GM23338 (cell line): ENCODE results near the gene SLC6A19. TPM values are rescaled to one million over a fixed set of nuclear protein-coding genes. Genes with fewer than 3 reads are reported as not detected.

ENCODE experiments used
- ATAC-seq: fragments of 200-7000 bp; cut with Tn5 transposase; 3 replicates; pipeline ENCODE4 v1.9.1; 2020
- DNase-seq: peaks from one replicate; pipeline ENCODE4 v3.0.0-alpha.2; 2015; ENCODE audit warnings: low spot score
- H2AFZ ChIP-seq: fragments of 200-600 bp; sonication (generic); 2 replicates; pipeline ENCODE4 v1.8.0; 2016; ENCODE audit warnings: antibody characterized with exemption, mild to moderate bottlenecking, moderate library complexity
- H3F3A ChIP-seq: fragments of 200-600 bp; sonication (generic); replicated peaks from 2 replicates; pipeline ENCODE4 v1.8.0; 2017; ENCODE audit warnings: antibody characterized with exemption, mixed run types, low read depth
- H3K27ac ChIP-seq: fragments of 200-600 bp; sonication (generic); 2 replicates; pipeline ENCODE4 v1.6.1; 2016; ENCODE audit warnings: low read depth
- H3K27me3 ChIP-seq: fragments of 200-600 bp; sonication (generic); 2 replicates; pipeline ENCODE4 v1.8.0; 2016; ENCODE audit warnings: mild to moderate bottlenecking, mixed run types, moderate library complexity; ENCODE audit not compliant: insufficient read depth
- H3K36me3 ChIP-seq: fragments of 200-600 bp; sonication (generic); 2 replicates; pipeline ENCODE4 v1.8.0; 2016; ENCODE audit warnings: mild to moderate bottlenecking; ENCODE audit not compliant: insufficient read depth
- H3K4me1 ChIP-seq: fragments of 200-600 bp; sonication (generic); 2 replicates; pipeline ENCODE4 v1.8.0; 2016; ENCODE audit warnings: mild to moderate bottlenecking, moderate library complexity; ENCODE audit not compliant: insufficient read depth
- H3K4me2 ChIP-seq: fragments of 200-600 bp; sonication (generic); 2 replicates; pipeline ENCODE4 v1.7.1; 2017; ENCODE audit warnings: mixed run types
- H3K4me3 ChIP-seq: fragments of 200-600 bp; sonication (generic); 2 replicates; pipeline ENCODE4 v1.6.1; 2016; ENCODE audit warnings: mixed run types
- H3K79me2 ChIP-seq: fragments of 200-600 bp; sonication (generic); replicated peaks from 2 replicates; pipeline ENCODE4 v1.8.0; 2017; ENCODE audit warnings: mild to moderate bottlenecking; ENCODE audit not compliant: insufficient read depth
- H3K9me2 ChIP-seq: fragments of 200-600 bp; sonication (generic); 2 replicates; pipeline ENCODE4 v1.8.0; 2017; ENCODE audit not compliant: insufficient read depth
- H4K20me1 ChIP-seq: fragments of 200-600 bp; sonication (generic); replicated peaks from 2 replicates; pipeline ENCODE4 v1.8.0; 2017; ENCODE audit warnings: mild to moderate bottlenecking; ENCODE audit not compliant: insufficient read depth
- H3K27ac Mint-ChIP-seq: 2 replicates; pipeline ENCODE4 v1.8.0; 2020; ENCODE audit warnings: inconsistent platforms, mild to moderate bottlenecking, moderate library complexity, mixed read lengths
- H3K27me3 Mint-ChIP-seq: 3 replicates; pipeline ENCODE4 v1.8.0; 2022; ENCODE audit warnings: low read depth, mild to moderate bottlenecking, moderate library complexity, mixed read lengths, inconsistent platforms; ENCODE audit not compliant: insufficient read depth, poor library complexity
- H3K36me3 Mint-ChIP-seq: 3 replicates; pipeline ENCODE4 v1.8.0; 2021; ENCODE audit warnings: low read depth, mild to moderate bottlenecking, inconsistent platforms, moderate library complexity, mixed read lengths
- H3K4me1 Mint-ChIP-seq: 3 replicates; pipeline ENCODE4 v1.8.0; 2020; ENCODE audit warnings: mild to moderate bottlenecking, inconsistent platforms, mixed read lengths
- H3K4me3 Mint-ChIP-seq: 3 replicates; pipeline ENCODE4 v1.8.0; 2021; ENCODE audit warnings: moderate library complexity, mild to moderate bottlenecking, inconsistent platforms, mixed read lengths
- H3K9me3 Mint-ChIP-seq: 3 replicates; pipeline ENCODE4 v1.8.0; 2020; ENCODE audit warnings: moderate library complexity, mild to moderate bottlenecking, inconsistent platforms, mixed read lengths
- EZH2 ChIP-seq: fragments of 200-600 bp; sonication (generic); IDR thresholded peaks from one replicate; pipeline ENCODE4 v1.8.0; 2017; ENCODE audit warnings: antibody characterized with exemption, mild to moderate bottlenecking, low read depth; ENCODE audit not compliant: unreplicated experiment
- EZH2phosphoT487 ChIP-seq: fragments of 200-600 bp; sonication (generic); IDR thresholded peaks from one replicate; pipeline ENCODE4 v1.8.1; 2018; ENCODE audit warnings: antibody characterized with exemption; ENCODE audit not compliant: unreplicated experiment
- JUNB ChIP-seq: IDR thresholded peaks from one replicate; pipeline ENCODE4 v1.6.1; 2016; ENCODE audit warnings: antibody characterized with exemption; ENCODE audit not compliant: unreplicated experiment
- NANOG ChIP-seq: IDR thresholded peaks from 2 replicates; pipeline ENCODE4 v1.6.1; 2016; ENCODE audit warnings: antibody characterized with exemption, borderline replicate concordance
- STAT1 ChIP-seq: IDR thresholded peaks from one replicate; pipeline ENCODE4 v1.6.1; 2016; ENCODE audit warnings: antibody characterized with exemption; ENCODE audit not compliant: unreplicated experiment
- ZNF114 ChIP-seq: fragments of 250-450 bp; sonication (Bioruptor Pico); IDR thresholded peaks from 2 replicates; pipeline ENCODE4 v1.5.0; 2020; ENCODE audit warnings: mild to moderate bottlenecking, moderate library complexity
- ZNF331 ChIP-seq: fragments of 250-450 bp; sonication (Bioruptor Pico); IDR thresholded peaks from 2 replicates; pipeline ENCODE4 v1.5.0; 2020; ENCODE audit warnings: low read depth, mild to moderate bottlenecking, moderate library complexity
- polyA plus RNA-seq: library from polyadenylated mRNA; unstranded; fragments of >200 nt; fragmentation: Nextera tagmentation; extraction: Ambion mirVana; gene quantifications from 2 replicates; pipeline ENCODE4 v1.2.1, GENCODE V29; 2016
- total RNA-seq: library from RNA; depleted of rRNA; stranded (reverse); fragments of >200 nt; shearing (Covaris generic); gene quantifications from 2 replicates; pipeline ENCODE4 v1.2.3, GENCODE V29; 2014
- TF ChIP-seq, protein P1 (sequence below): IDR thresholded peaks from one replicate; pipeline ENCODE4 v1.6.1; 2018; ENCODE audit warnings: antibody characterized with exemption; ENCODE audit not compliant: unreplicated experiment
- TF ChIP-seq, protein P2 (sequence below): fragments of 250-450 bp; sonication (Bioruptor Pico); IDR thresholded peaks from 2 replicates; pipeline ENCODE4 v1.5.0; 2020; ENCODE audit warnings: mild to moderate bottlenecking, moderate library complexity

The SLC6A19 gene
- total and polyA plus RNA-seq, 2 experiments from 2014 or later, result not detected

DNA sequence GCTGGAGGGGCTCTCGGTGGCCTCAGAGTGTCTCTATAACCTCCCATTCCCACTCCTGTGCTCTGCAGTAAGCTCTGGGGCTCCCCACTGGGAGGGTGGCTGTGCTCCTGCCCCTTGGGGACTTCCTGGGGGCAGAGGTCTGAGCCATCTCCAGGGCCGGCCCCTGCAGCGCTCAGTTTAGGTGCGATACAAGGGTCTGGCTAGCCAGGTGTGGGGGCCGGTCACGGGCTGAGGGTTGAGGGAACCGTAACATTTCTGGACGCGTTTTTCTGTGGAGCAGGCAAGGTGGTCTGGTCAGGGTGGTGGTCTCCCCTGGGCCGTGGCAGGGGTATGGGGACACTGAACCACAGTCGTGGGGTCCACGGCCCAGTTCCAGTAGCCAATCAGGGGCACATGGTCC is 38.0 kb upstream of the SLC6A19 start:
- TF ChIP-seq EZH2phosphoT487, result no peak
- no peak for TF ChIP-seq ZNF331 (CRISPR knock-in tag)
- TF ChIP-seq ZNF114 (CRISPR knock-in tag), result no peak
- TF ChIP-seq, protein P1, sequence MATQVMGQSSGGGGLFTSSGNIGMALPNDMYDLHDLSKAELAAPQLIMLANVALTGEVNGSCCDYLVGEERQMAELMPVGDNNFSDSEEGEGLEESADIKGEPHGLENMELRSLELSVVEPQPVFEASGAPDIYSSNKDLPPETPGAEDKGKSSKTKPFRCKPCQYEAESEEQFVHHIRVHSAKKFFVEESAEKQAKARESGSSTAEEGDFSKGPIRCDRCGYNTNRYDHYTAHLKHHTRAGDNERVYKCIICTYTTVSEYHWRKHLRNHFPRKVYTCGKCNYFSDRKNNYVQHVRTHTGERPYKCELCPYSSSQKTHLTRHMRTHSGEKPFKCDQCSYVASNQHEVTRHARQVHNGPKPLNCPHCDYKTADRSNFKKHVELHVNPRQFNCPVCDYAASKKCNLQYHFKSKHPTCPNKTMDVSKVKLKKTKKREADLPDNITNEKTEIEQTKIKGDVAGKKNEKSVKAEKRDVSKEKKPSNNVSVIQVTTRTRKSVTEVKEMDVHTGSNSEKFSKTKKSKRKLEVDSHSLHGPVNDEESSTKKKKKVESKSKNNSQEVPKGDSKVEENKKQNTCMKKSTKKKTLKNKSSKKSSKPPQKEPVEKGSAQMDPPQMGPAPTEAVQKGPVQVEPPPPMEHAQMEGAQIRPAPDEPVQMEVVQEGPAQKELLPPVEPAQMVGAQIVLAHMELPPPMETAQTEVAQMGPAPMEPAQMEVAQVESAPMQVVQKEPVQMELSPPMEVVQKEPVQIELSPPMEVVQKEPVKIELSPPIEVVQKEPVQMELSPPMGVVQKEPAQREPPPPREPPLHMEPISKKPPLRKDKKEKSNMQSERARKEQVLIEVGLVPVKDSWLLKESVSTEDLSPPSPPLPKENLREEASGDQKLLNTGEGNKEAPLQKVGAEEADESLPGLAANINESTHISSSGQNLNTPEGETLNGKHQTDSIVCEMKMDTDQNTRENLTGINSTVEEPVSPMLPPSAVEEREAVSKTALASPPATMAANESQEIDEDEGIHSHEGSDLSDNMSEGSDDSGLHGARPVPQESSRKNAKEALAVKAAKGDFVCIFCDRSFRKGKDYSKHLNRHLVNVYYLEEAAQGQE, result no peak
- TF ChIP-seq NANOG, result no peak
- no peak for TF ChIP-seq STAT1
- TF ChIP-seq EZH2, result no peak
- TF ChIP-seq, protein P2, sequence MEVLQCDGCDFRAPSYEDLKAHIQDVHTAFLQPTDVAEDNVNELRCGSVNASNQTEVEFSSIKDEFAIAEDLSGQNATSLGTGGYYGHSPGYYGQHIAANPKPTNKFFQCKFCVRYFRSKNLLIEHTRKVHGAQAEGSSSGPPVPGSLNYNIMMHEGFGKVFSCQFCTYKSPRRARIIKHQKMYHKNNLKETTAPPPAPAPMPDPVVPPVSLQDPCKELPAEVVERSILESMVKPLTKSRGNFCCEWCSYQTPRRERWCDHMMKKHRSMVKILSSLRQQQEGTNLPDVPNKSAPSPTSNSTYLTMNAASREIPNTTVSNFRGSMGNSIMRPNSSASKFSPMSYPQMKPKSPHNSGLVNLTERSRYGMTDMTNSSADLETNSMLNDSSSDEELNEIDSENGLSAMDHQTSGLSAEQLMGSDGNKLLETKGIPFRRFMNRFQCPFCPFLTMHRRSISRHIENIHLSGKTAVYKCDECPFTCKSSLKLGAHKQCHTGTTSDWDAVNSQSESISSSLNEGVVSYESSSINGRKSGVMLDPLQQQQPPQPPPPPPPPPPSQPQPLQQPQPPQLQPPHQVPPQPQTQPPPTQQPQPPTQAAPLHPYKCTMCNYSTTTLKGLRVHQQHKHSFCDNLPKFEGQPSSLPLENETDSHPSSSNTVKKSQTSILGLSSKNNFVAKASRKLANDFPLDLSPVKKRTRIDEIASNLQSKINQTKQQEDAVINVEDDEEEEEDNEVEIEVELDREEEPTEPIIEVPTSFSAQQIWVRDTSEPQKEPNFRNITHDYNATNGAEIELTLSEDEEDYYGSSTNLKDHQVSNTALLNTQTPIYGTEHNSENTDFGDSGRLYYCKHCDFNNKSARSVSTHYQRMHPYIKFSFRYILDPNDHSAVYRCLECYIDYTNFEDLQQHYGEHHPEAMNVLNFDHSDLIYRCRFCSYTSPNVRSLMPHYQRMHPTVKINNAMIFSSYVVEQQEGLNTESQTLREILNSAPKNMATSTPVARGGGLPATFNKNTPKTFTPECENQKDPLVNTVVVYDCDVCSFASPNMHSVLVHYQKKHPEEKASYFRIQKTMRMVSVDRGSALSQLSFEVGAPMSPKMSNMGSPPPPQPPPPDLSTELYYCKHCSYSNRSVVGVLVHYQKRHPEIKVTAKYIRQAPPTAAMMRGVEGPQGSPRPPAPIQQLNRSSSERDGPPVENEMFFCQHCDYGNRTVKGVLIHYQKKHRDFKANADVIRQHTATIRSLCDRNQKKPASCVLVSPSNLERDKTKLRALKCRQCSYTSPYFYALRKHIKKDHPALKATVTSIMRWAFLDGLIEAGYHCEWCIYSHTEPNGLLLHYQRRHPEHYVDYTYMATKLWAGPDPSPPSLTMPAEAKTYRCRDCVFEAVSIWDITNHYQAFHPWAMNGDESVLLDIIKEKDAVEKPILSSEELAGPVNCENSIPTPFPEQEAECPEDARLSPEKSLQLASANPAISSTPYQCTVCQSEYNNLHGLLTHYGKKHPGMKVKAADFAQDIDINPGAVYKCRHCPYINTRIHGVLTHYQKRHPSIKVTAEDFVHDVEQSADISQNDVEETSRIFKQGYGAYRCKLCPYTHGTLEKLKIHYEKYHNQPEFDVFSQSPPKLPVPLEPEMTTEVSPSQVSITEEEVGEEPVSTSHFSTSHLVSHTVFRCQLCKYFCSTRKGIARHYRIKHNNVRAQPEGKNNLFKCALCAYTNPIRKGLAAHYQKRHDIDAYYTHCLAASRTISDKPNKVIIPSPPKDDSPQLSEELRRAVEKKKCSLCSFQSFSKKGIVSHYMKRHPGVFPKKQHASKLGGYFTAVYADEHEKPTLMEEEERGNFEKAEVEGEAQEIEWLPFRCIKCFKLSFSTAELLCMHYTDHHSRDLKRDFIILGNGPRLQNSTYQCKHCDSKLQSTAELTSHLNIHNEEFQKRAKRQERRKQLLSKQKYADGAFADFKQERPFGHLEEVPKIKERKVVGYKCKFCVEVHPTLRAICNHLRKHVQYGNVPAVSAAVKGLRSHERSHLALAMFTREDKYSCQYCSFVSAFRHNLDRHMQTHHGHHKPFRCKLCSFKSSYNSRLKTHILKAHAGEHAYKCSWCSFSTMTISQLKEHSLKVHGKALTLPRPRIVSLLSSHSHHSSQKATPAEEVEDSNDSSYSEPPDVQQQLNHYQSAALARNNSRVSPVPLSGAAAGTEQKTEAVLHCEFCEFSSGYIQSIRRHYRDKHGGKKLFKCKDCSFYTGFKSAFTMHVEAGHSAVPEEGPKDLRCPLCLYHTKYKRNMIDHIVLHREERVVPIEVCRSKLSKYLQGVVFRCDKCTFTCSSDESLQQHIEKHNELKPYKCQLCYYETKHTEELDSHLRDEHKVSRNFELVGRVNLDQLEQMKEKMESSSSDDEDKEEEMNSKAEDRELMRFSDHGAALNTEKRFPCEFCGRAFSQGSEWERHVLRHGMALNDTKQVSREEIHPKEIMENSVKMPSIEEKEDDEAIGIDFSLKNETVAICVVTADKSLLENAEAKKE (CRISPR knock-in tag), result no peak
- TF ChIP-seq JUNB, result no peak
- no peaks in the 10 kb centered on the region; the same call in 2 of the 3 replicates for H3K9me3 Mint-ChIP-seq
- no peaks in the 10 kb centered on the region for H3K36me3 Mint-ChIP-seq
- H3K4me2 ChIP-seq, result no peak overlapping the region
- no peak overlapping the region for H3K27ac Mint-ChIP-seq
- no peaks in the 10 kb centered on the region for H3F3A ChIP-seq
- H3K36me3 ChIP-seq, result no peaks in the 10 kb centered on the region
- H3K27me3 ChIP-seq, result no peaks in the 10 kb centered on the region
- DNase-seq (no peak), ATAC-seq (no peak)
- no peaks in the 10 kb centered on the region for H3K9me2 ChIP-seq
- no peak overlapping the region for H3K27ac ChIP-seq
- no peaks in the 10 kb centered on the region for H4K20me1 ChIP-seq
- no peak overlapping the region for H3K4me3 ChIP-seq
- H3K4me1 Mint-ChIP-seq, result peaks cover 2% of the 10 kb centered on the region; the same call in 2 of the 3 replicates
- peaks cover 19% of the 10 kb centered on the region for H3K27me3 Mint-ChIP-seq
- no peaks in the 10 kb centered on the region for H3K4me1 ChIP-seq
- H2AFZ ChIP-seq, result no peak overlapping the region
- H3K4me3 Mint-ChIP-seq, result no peak overlapping the region
- no peaks in the 10 kb centered on the region for H3K79me2 ChIP-seq
